H1 (cell line): ENCODE measurements around the gene BPIFB6. TPM values are rescaled to one million over a fixed set of nuclear protein-coding genes. Genes with fewer than 3 reads are reported as not detected.

Source experiments
- CTCF ChIA-PET: fragments of 300-600 bp; sonication (Branson Sonifier 250); formaldehyde crosslinking; loops from one replicate; lab custom pipeline; 2021; ENCODE audit not compliant: partially characterized antibody; lab: Charles Lee
- POLR2A ChIA-PET: fragments of 300-600 bp; sonication (Branson Sonifier 250); formaldehyde crosslinking; loops from one replicate; lab custom pipeline; 2021; ENCODE audit warnings: inconsistent platforms; ENCODE audit not compliant: partially characterized antibody; lab: Charles Lee
- DNase-seq, 2 experiments: peaks; one replicate each; pipeline versions ENCODE4 v3.0.0 to v3.0.0-alpha.2; 2010 to 2022; ENCODE audit warnings: low spot score in 2 of 2, low read depth in 1 of 2, mixed read lengths in 1 of 2
- FAIRE-seq: peaks from 2 replicates; lab custom pipeline; 2011; peaks lifted over from hg19 to GRCh38; lab: Jason Lieb, UNC
- H2AFZ ChIP-seq: 2 replicates; pipeline ENCODE4 v1.8.1; 2012; ENCODE audit warnings: low read length, inconsistent platforms
- H2AK5ac ChIP-seq: 2 replicates; pipeline ENCODE4 v1.6.1; 2013; ENCODE audit warnings: low read depth, low read length
- H2BK120ac ChIP-seq: replicated peaks from 2 replicates; pipeline ENCODE3; 2013; ENCODE audit warnings: low read depth, low read length, inconsistent platforms
- H2BK12ac ChIP-seq: 2 replicates; pipeline ENCODE4 v1.6.1; 2013; ENCODE audit warnings: low read depth, low read length
- H2BK15ac ChIP-seq: 2 replicates; pipeline ENCODE4 v1.6.1; 2013; ENCODE audit warnings: low read length
- H2BK20ac ChIP-seq: 2 replicates; pipeline ENCODE4 v1.6.1; 2013; ENCODE audit warnings: low read length
- H2BK5ac ChIP-seq: 2 replicates; pipeline ENCODE4 v1.6.1; 2013; ENCODE audit warnings: low read depth, low read length
- H3K14ac ChIP-seq: 2 replicates; pipeline ENCODE4 v1.6.1; 2013; ENCODE audit warnings: inconsistent platforms; ENCODE audit not compliant: insufficient read length
- H3K18ac ChIP-seq: 2 replicates; pipeline ENCODE4 v1.6.1; 2013; ENCODE audit warnings: low read length; ENCODE audit errors: extremely low read depth
- H3K23ac ChIP-seq: 2 replicates; pipeline ENCODE4 v1.6.1; 2013; ENCODE audit warnings: inconsistent platforms; ENCODE audit not compliant: insufficient read length
- H3K23me2 ChIP-seq: 2 replicates; pipeline ENCODE4 v1.6.1; 2013; ENCODE audit warnings: low read depth, low read length
- H3K27ac ChIP-seq: 2 replicates; pipeline ENCODE4 v1.6.1; 2011; ENCODE audit warnings: low read depth, low read length, inconsistent platforms
- H3K27me3 ChIP-seq, 4 experiments: replicated peaks in 1 of 4; 1 replicate in 1 of 4; 2 replicates in 3 of 4; pipeline versions ENCODE4 v1.6.1 to v1.8.1; 2011 to 2013; ENCODE audit warnings: low read length in 3 of 4, mild to moderate bottlenecking in 3 of 4, inconsistent platforms in 2 of 4, mixed read lengths in 2 of 4, moderate library complexity in 1 of 4; ENCODE audit not compliant: control insufficient read depth in 3 of 4, insufficient read depth in 3 of 4; ENCODE audit errors: extremely low read depth in 1 of 4
- H3K36me3 ChIP-seq, 4 experiments: 2 replicates each; pipeline versions ENCODE4 v1.6.1 to v1.8.1; 2011 to 2013; ENCODE audit warnings: mild to moderate bottlenecking in 4 of 4, low read length in 3 of 4, moderate library complexity in 2 of 4, control low read depth in 1 of 4, inconsistent platforms in 1 of 4; ENCODE audit not compliant: insufficient read depth in 4 of 4, control insufficient read depth in 2 of 4
- H3K4ac ChIP-seq: replicated peaks from 2 replicates; pipeline ENCODE3; 2013; ENCODE audit warnings: low read length, low read depth, mixed read lengths, inconsistent platforms; ENCODE audit not compliant: insufficient read length
- H3K4me1 ChIP-seq, 4 experiments: replicated peaks in 1 of 4; 1 replicate in 1 of 4; 2 replicates in 3 of 4; pipeline versions ENCODE4 v1.6.1 to v1.8.1; 2011 to 2013; ENCODE audit warnings: low read length in 3 of 4, inconsistent platforms in 2 of 4, mixed read lengths in 1 of 4; ENCODE audit not compliant: insufficient read depth in 4 of 4, control insufficient read depth in 3 of 4
- H3K4me2 ChIP-seq, 2 experiments: 2 replicates each; pipeline versions ENCODE4 v1.6.1 to v1.8.1; 2011 to 2013; ENCODE audit warnings: low read depth in 2 of 2, low read length in 2 of 2, control low read depth in 1 of 2, inconsistent platforms in 1 of 2, mild to moderate bottlenecking in 1 of 2; ENCODE audit not compliant: insufficient read depth in 1 of 2
- H3K4me3 ChIP-seq, 4 experiments: fragments of 200-600, 300-600 bp in 1 of 4; sonication (generic), shearing (Covaris generic), sonication (Bioruptor Twin) in 1 of 4; 2 replicates each; pipeline versions ENCODE4 v1.5.1 to v1.8.1; 2011 to 2016; ENCODE audit warnings: low read length in 4 of 4, low read depth in 3 of 4, control low read depth in 2 of 4, inconsistent platforms in 2 of 4, mild to moderate bottlenecking in 2 of 4, mixed read lengths in 1 of 4, moderate library complexity in 1 of 4; ENCODE audit not compliant: insufficient read depth in 2 of 4; ENCODE audit errors: extremely low read depth in 1 of 4
- H3K56ac ChIP-seq: replicated peaks from 2 replicates; pipeline ENCODE3; 2013; ENCODE audit warnings: low read depth, mild to moderate bottlenecking, mixed read lengths, low read length, inconsistent platforms; ENCODE audit not compliant: insufficient read length
- H3K79me1 ChIP-seq: 2 replicates; pipeline ENCODE4 v1.6.1; 2013; ENCODE audit warnings: low read depth, low read length, control low read depth
- H3K79me2 ChIP-seq, 2 experiments: 2 replicates each; pipeline versions ENCODE4 v1.6.1 to v1.8.1; 2012 to 2013; ENCODE audit warnings: low read length in 2 of 2, mild to moderate bottlenecking in 2 of 2, inconsistent platforms in 1 of 2; ENCODE audit not compliant: insufficient read depth in 2 of 2, control insufficient read depth in 1 of 2
- H3K9ac ChIP-seq, 4 experiments: replicated peaks in 1 of 4; 1 replicate in 1 of 4; 2 replicates in 3 of 4; pipeline versions ENCODE4 v1.6.1 to v1.8.1; 2011 to 2013; ENCODE audit warnings: low read depth in 3 of 4, low read length in 3 of 4, control low read depth in 2 of 4, mild to moderate bottlenecking in 2 of 4, moderate library complexity in 2 of 4, inconsistent platforms in 1 of 4; ENCODE audit errors: extremely low read depth in 1 of 4
- H3K9me3 ChIP-seq, 2 experiments: 2 replicates each; pipeline versions ENCODE4 v1.6.1 to v1.8.1; 2012 to 2013; ENCODE audit warnings: mild to moderate bottlenecking in 2 of 2, moderate library complexity in 2 of 2, control low read depth in 1 of 2, inconsistent platforms in 1 of 2, low read depth in 1 of 2, low read length in 1 of 2, mixed read lengths in 1 of 2; ENCODE audit not compliant: insufficient read depth in 2 of 2
- H4K20me1 ChIP-seq, 2 experiments: replicated peaks in 1 of 2; 2 replicates each; pipeline versions ENCODE3 to v1.8.1; 2011 to 2013; ENCODE audit warnings: inconsistent platforms in 2 of 2, low read length in 2 of 2, mild to moderate bottlenecking in 1 of 2; ENCODE audit not compliant: insufficient read depth in 2 of 2, control insufficient read depth in 1 of 2
- H4K5ac ChIP-seq: 2 replicates; pipeline ENCODE4 v1.6.1; 2013; ENCODE audit warnings: low read length, low read depth, mixed read lengths, inconsistent platforms; ENCODE audit not compliant: insufficient read length
- H4K8ac ChIP-seq: 2 replicates; pipeline ENCODE4 v1.8.0; 2013; ENCODE audit warnings: mild to moderate bottlenecking, moderate library complexity, low read length, inconsistent platforms; ENCODE audit not compliant: insufficient read depth; ENCODE audit errors: extremely low read depth
- H4K91ac ChIP-seq: replicated peaks from 2 replicates; pipeline ENCODE3; 2013; ENCODE audit warnings: low read length, mixed read lengths, inconsistent platforms; ENCODE audit not compliant: insufficient read length
- CHD1 ChIP-seq: IDR thresholded peaks from 2 replicates; pipeline ENCODE4 v1.6.1; 2012; ENCODE audit warnings: low read depth, low read length, improper control_type of control experiment
- RFX5 ChIP-seq: IDR thresholded peaks from 2 replicates; pipeline ENCODE4 v1.6.1; 2011; ENCODE audit warnings: low read depth, low read length, improper control_type of control experiment, borderline replicate concordance
- SRF ChIP-seq: IDR thresholded peaks from 2 replicates; pipeline ENCODE4 v1.6.1; 2011; ENCODE audit warnings: mild to moderate bottlenecking, low read depth, low read length, moderate library complexity
- ZNF274 ChIP-seq: IDR thresholded peaks from 2 replicates; pipeline ENCODE4 v1.7.0; 2012; ENCODE audit warnings: low read length, borderline replicate concordance; ENCODE audit errors: extremely low read depth
- WGBS, 2 experiments: shearing (Covaris generic) in 1 of 2; methylation state at CpG; one replicate each; pipeline versions ENCODE4 v1.1.6 to v1.1.7; 2013 to 2015; ENCODE audit warnings: low lambda C conversion rate in 2 of 2, mixed read lengths in 2 of 2, inconsistent platforms in 1 of 2, low coverage in 1 of 2, missing lambda C conversion rate in 1 of 2; ENCODE audit not compliant: insufficient replicate concordance in 2 of 2, insufficient coverage in 1 of 2, insufficient read length in 1 of 2; ENCODE audit errors: extremely low coverage in 1 of 2, missing lambda C conversion rate in 1 of 2; 5-methylcytosine and 5-hydroxymethylcytosine counted together
- polyA plus RNA-seq, 7 experiments: library from polyadenylated mRNA; depleted of rRNA in 3 of 7; stranded (reverse) in 5 of 7; unstranded in 2 of 7; fragments of >200 nt in 5 of 7; fragments of 200-250 nt in 2 of 7; gene quantifications; 1 replicate in 5 of 7; 2 replicates in 1 of 7; 4 replicates in 1 of 7; pipeline versions ENCODE4 v1.2.1 to v1.2.3, GENCODE V29; 2011 to 2013; ENCODE audit warnings: missing spikeins in 2 of 7, mixed read lengths in 2 of 7
- total RNA-seq: library from RNA; stranded (reverse); fragmentation: NEBNext Ultra II Directional; extraction: Animal tissue kit (Norgen Biotek cat#: 25700); gene quantifications from 2 replicates; pipeline ENCODE4 v1.2.1, GENCODE V29; 2021
- TF ChIP-seq, protein P1 (sequence below): IDR thresholded peaks from 2 replicates; pipeline ENCODE4 v1.6.1; 2012; ENCODE audit warnings: inconsistent platforms
- TF ChIP-seq, protein P2 (sequence below): IDR thresholded peaks from 2 replicates; pipeline ENCODE4 v1.6.1; 2011; ENCODE audit warnings: low read depth, mild to moderate bottlenecking, low read length; ENCODE audit not compliant: insufficient read depth

BPIFB6 gene
- total and polyA plus RNA-seq, 2 of the 8 experiments (the other 6 are each of a cell fraction or from before 2014, with no cell fraction given), result not detected

DNA sequence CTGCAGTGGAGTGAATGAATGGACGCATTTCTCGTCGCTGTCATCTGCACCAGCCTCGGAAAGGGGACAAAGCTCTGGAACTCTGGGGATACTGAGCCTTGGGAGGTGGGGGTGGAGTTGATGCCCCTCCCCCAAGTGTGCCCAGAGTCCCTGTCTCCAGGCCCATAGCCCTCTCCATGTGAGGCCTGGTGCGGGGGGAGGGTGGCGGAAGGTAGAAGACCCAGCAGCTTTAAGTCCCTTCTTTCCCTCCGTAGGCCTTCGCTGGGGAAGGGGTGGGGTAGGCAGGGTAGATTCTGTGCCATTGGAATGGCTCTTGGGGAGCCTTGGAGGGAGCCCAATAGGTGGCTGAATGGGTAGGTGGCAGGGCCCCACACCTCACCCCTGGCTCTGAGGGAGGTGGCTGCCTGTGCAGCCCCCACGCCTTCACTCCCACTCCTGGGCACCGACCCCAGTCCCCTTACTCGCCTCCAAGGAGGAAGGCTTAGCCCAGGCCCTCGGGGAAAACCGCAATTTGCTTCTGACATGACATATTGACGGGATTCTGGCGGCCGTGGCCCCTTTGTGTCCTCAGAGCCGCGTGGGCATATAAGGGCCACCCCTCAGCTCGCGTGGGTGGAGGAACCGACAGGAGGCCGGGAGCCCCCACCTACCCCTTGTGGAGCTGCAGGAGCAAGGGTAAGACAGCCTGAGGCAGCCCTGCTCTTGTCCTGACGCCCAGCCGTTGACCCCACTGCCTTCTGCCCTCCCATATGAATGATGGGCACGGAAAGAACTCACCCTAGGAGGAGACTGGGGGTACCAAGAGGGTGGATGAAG, 22.1 kb downstream of the BPIFB6 start, which contains the start of gene BPIFB3:
Gene BPIFB3, plus strand, starts transcription at position 613 of the 816 bp plus-strand sequence. CDS start 1,533 bp downstream, outside the sequence.
- FAIRE-seq, result no peak

More for the DNA sequence above, 22.1 kb downstream of the BPIFB6 start, which contains the start of gene BPIFB3:
- Histone ChIP-seq H3K23me2 (no peaks in the 10 kb centered on the region), H4K91ac (peak within 1 kb of the TSS; percentile 35), H2BK120ac (no peak within 1 kb of the TSS), H4K5ac (no peak within 1 kb of the TSS), H3K4me3 (no peak within 1 kb of the TSS), H3K79me2 (no peaks in the 10 kb centered on the region), H2BK20ac (no peak within 1 kb of the TSS), H3K4me2 (peak within 1 kb of the TSS in 1 of 2 experiments; percentile 7; a peak in 1 of 4 replicates), H3K23ac (no peak within 1 kb of the TSS), H4K8ac (no peak within 1 kb of the TSS), H3K4me1 (peaks cover 0 to 4% (median 2%) of the 10 kb centered on the region in 4 experiments; a peak in 3 of 7 replicates), H3K14ac (no peak within 1 kb of the TSS), H3K9ac (no peak within 1 kb of the TSS; a peak in 1 of 7 replicates), H3K4ac (no peak within 1 kb of the TSS), H3K27ac (no peak within 1 kb of the TSS), H3K18ac (no peak within 1 kb of the TSS), H2BK12ac (no peak within 1 kb of the TSS), H2AK5ac (no peak within 1 kb of the TSS), H3K27me3 (no peaks in the 10 kb centered on the region), H3K9me3 (no peaks in the 10 kb centered on the region), H2BK5ac (no peak within 1 kb of the TSS), H3K36me3 (no peaks in the 10 kb centered on the region), H4K20me1 (no peaks in the 10 kb centered on the region)
- CTCF ChIA-PET, result interaction anchor here (1.0 to 1.4 kb wide), 3 partner anchors 11 to 128 kb away, joined by 3 read pairs; no protein-coding TSS in a partner anchor
- peak in 1 of 2 experiments; percentile 52 for DNase-seq
- POLR2A ChIA-PET, result no interaction called here
- TF ChIP-seq, protein P1, sequence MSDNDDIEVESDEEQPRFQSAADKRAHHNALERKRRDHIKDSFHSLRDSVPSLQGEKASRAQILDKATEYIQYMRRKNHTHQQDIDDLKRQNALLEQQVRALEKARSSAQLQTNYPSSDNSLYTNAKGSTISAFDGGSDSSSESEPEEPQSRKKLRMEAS, result no peak
- no peak for TF ChIP-seq ZNF274
- TF ChIP-seq, protein P2, sequence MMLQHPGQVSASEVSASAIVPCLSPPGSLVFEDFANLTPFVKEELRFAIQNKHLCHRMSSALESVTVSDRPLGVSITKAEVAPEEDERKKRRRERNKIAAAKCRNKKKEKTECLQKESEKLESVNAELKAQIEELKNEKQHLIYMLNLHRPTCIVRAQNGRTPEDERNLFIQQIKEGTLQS, result no peak
- TF ChIP-seq SRF, result no peak
- no peak for TF ChIP-seq CHD1
- TF ChIP-seq RFX5, result no peak
- TF ChIP-seq, all 59 proteins: peak for 0
- Histone ChIP-seq H3K79me1 (no peaks in the 10 kb centered on the region), H2BK15ac (peak within 1 kb of the TSS; percentile 23; the same call in 1 of the 2 replicates), H2AFZ (peak within 1 kb of the TSS; percentile 72; the same call in 1 of the 2 replicates), H3K56ac (no peak within 1 kb of the TSS)
- WGBS, 2 experiments, result 81% methylated on average over 16 of the region's 25 CpGs; no CpG with 5 or more reads in 1 of the 2 experiments
